Neural cell (in vitro differentiated cells): ENCODE results near the gene ANO4.

Experiments
- EP300 ChIP-seq: fragments of 450-650 bp; conservative IDR thresholded peaks from 2 replicates; pipeline ENCODE4 v1.6.1; 2014; ENCODE audit warnings: antibody characterized with exemption, mild to moderate bottlenecking, moderate library complexity; ENCODE audit not compliant: poor library complexity, severe bottlenecking
- EZH2 ChIP-seq: fragments of 200-600, 300-800 bp; shearing (Covaris generic), sonication (generic); IDR thresholded peaks from 2 replicates; pipeline ENCODE4 v1.6.1; 2014; ENCODE audit warnings: antibody characterized with exemption, low read length, borderline replicate concordance, mild to moderate bottlenecking; ENCODE audit not compliant: insufficient read depth, poor library complexity, severe bottlenecking
- MXI1 ChIP-seq: fragments of 450-650 bp; conservative IDR thresholded peaks from 2 replicates; pipeline ENCODE4 v1.6.1; 2014; ENCODE audit warnings: antibody characterized with exemption, mild to moderate bottlenecking; ENCODE audit not compliant: poor library complexity, severe bottlenecking
- POLR2AphosphoS5 ChIP-seq: IDR thresholded peaks from 2 replicates; pipeline ENCODE4 v1.6.1; 2012
- RAD21 ChIP-seq: fragments of 450-650 bp; conservative IDR thresholded peaks from 2 replicates; pipeline ENCODE4 v1.6.1; 2014; ENCODE audit warnings: antibody characterized with exemption, mild to moderate bottlenecking, moderate library complexity
- SMC3 ChIP-seq: fragments of 450-650 bp; conservative IDR thresholded peaks from 2 replicates; pipeline ENCODE4 v1.6.1; 2014; ENCODE audit warnings: antibody characterized with exemption, mild to moderate bottlenecking, moderate library complexity; ENCODE audit not compliant: poor library complexity
- TAF1 ChIP-seq: IDR thresholded peaks from 2 replicates; pipeline ENCODE4 v1.6.1; 2012; ENCODE audit warnings: low read depth
- TF ChIP-seq, protein P1 (sequence below): fragments of 450-650 bp; IDR thresholded peaks from 2 replicates; pipeline ENCODE4 v1.5.1; 2014; ENCODE audit warnings: antibody characterized with exemption, mild to moderate bottlenecking, moderate library complexity; ENCODE audit not compliant: poor library complexity, severe bottlenecking
- TF ChIP-seq, protein P2 (sequence below): IDR thresholded peaks from 2 replicates; pipeline ENCODE4 v1.6.1; 2012; ENCODE audit warnings: borderline replicate concordance

DNA sequence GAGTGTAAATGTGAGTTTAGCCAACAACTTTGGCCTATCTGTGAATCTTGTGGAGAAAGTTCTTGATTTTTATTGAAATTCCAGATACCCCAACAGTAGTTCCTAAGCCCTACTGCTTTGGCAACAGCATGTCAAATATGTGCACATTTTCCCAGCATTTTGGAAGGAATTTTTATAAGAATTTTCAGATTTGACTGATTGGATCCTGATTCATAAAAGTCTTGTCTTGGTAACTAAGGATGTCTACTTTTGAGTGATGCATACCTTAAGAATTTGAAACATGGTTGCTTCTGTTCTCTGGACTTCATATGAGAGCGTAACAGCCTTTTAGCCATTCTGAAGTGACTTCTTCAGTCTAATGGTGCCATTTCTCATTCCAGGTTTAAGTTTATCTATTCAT is 106.7 kb downstream of the ANO4 start:
- TF ChIP-seq, protein P1, sequence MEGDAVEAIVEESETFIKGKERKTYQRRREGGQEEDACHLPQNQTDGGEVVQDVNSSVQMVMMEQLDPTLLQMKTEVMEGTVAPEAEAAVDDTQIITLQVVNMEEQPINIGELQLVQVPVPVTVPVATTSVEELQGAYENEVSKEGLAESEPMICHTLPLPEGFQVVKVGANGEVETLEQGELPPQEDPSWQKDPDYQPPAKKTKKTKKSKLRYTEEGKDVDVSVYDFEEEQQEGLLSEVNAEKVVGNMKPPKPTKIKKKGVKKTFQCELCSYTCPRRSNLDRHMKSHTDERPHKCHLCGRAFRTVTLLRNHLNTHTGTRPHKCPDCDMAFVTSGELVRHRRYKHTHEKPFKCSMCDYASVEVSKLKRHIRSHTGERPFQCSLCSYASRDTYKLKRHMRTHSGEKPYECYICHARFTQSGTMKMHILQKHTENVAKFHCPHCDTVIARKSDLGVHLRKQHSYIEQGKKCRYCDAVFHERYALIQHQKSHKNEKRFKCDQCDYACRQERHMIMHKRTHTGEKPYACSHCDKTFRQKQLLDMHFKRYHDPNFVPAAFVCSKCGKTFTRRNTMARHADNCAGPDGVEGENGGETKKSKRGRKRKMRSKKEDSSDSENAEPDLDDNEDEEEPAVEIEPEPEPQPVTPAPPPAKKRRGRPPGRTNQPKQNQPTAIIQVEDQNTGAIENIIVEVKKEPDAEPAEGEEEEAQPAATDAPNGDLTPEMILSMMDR: no peak
- TF ChIP-seq POLR2AphosphoS5: no peak
- no peak for TF ChIP-seq SMC3
- TF ChIP-seq RAD21: no peak
- TF ChIP-seq EP300: no peak
- no peak for TF ChIP-seq EZH2
- TF ChIP-seq, protein P2, sequence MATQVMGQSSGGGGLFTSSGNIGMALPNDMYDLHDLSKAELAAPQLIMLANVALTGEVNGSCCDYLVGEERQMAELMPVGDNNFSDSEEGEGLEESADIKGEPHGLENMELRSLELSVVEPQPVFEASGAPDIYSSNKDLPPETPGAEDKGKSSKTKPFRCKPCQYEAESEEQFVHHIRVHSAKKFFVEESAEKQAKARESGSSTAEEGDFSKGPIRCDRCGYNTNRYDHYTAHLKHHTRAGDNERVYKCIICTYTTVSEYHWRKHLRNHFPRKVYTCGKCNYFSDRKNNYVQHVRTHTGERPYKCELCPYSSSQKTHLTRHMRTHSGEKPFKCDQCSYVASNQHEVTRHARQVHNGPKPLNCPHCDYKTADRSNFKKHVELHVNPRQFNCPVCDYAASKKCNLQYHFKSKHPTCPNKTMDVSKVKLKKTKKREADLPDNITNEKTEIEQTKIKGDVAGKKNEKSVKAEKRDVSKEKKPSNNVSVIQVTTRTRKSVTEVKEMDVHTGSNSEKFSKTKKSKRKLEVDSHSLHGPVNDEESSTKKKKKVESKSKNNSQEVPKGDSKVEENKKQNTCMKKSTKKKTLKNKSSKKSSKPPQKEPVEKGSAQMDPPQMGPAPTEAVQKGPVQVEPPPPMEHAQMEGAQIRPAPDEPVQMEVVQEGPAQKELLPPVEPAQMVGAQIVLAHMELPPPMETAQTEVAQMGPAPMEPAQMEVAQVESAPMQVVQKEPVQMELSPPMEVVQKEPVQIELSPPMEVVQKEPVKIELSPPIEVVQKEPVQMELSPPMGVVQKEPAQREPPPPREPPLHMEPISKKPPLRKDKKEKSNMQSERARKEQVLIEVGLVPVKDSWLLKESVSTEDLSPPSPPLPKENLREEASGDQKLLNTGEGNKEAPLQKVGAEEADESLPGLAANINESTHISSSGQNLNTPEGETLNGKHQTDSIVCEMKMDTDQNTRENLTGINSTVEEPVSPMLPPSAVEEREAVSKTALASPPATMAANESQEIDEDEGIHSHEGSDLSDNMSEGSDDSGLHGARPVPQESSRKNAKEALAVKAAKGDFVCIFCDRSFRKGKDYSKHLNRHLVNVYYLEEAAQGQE: no peak
- TF ChIP-seq TAF1: no peak
- TF ChIP-seq MXI1: no peak
